Activated CD4-positive, alpha-beta T cell treated with anti-CD3 and anti-CD28 coated beads, Interleukin-2, amount 10 ng/mL, durations not matched to agents 7 days and 5 days (primary cell): Measurements from ENCODE around the gene TRIM44. TPM values are rescaled to one million over a fixed set of nuclear protein-coding genes. Genes with fewer than 3 reads are reported as not detected.

Experiments
- CTCF ChIA-PET: fragments of 350-600 bp; sonication (Branson Sonifier 250); formaldehyde crosslinking; loops from one replicate; lab custom pipeline; 2021; ENCODE audit warnings: antibody characterized with exemption; lab: Charles Lee
- POLR2A ChIA-PET: fragments of 350-600 bp; sonication (Branson Sonifier 250); formaldehyde crosslinking; loops from one replicate; lab custom pipeline; 2021; ENCODE audit warnings: antibody characterized with exemption; lab: Charles Lee
- DNase-seq: peaks from one replicate; pipeline ENCODE4 v3.0.0-alpha.2; 2020
- H3K27ac Mint-ChIP-seq: one replicate; pipeline ENCODE4 v1.8.0; 2021; ENCODE audit warnings: mild to moderate bottlenecking, moderate library complexity, mixed read lengths
- H3K27me3 Mint-ChIP-seq: one replicate; pipeline ENCODE4 v1.8.0; 2021; ENCODE audit warnings: mixed read lengths
- H3K36me3 Mint-ChIP-seq: one replicate; pipeline ENCODE4 v1.8.0; 2021; ENCODE audit warnings: low read depth, mixed read lengths
- H3K4me1 Mint-ChIP-seq: one replicate; pipeline ENCODE4 v1.8.0; 2021; ENCODE audit warnings: mixed read lengths
- H3K4me3 Mint-ChIP-seq: one replicate; pipeline ENCODE4 v1.8.0; 2021; ENCODE audit warnings: mild to moderate bottlenecking, moderate library complexity, mixed read lengths
- H3K9me3 Mint-ChIP-seq: one replicate; pipeline ENCODE4 v1.8.0; 2021; ENCODE audit warnings: mixed read lengths
- total RNA-seq, 2 experiments: library from RNA; stranded (reverse); gene quantifications; one replicate each; pipeline ENCODE4 v1.2.3, GENCODE V29; 2021

TRIM44 gene
- total RNA-seq, 2 experiments from 2014 or later, result 34.9 to 42.6 TPM

DNA sequence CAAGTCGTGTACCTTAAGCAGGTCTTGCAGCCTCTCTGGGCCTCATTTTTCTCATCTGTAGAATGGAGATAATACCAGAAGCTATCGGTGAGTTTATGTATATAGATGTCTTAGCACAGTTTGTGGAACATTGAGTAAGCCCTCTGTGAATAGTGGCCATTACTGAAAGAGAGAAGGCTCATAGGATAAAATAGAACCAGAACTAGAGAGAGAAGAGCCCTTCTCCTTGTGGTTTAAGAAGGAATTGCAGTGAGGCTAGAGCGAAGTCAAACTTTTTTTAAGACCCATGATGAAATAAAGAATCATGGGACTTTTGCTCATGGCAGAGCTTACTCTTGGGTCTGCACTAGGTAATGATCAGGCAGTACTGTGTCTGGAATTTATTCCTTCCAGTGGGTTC is 137.1 kb downstream of the TRIM44 start:
- CTCF ChIA-PET, result no interaction called here

DNA sequence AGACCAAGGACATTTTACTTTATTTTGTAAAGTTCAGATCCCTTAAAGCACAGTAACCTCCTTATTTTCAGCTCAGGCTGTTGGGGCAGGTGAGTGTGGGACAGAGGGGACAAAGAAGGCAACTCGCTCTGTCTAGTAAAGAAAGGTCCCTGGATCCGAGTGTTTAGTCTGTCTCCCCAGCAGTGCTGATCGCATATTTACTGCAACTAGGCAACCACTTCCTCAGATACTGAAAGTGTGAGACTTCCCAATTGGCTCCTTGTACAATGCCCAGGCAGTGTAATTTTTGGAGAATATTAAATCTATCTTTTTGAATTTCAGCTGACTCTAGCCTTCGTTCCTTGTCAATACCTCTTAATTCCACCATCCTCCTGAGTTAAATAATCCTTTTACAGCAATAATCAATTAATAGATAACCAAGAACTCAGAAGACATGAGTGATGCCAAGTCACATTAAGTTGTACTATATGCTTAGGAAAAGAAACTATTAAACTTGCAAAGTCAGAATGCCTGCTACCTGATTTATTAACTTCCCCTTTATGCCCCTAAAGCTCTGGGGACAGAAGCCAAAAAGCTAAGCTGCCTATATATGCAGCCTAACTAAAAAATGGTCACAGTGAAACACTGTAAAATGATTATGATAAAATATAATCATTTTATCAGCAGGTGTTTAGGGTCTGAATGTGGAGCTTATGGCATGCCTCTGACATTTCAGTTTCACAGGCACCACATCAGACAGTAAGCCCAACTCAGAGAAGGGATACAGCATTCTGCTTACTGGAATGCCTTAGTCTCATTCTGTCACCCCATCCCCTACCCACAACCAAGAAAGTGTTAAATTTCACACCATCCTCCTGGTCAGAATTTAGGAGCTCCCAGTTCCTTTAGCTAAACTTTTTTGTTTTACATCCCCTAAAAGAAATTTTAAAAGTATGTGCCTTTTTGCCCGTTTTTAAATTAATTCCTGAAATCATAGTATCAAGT is 138.7 kb downstream of the TRIM44 start:
- Mint-ChIP-seq H3K27ac (no peak overlapping the region), H3K27me3 (no peaks in the 10 kb centered on the region), H3K4me1 (peaks cover 12% of the 10 kb centered on the region), H3K36me3 (peaks cover 5% of the 10 kb centered on the region), H3K9me3 (no peaks in the 10 kb centered on the region), H3K4me3 (no peak overlapping the region)
- ChIA-PET POLR2A (no interaction called here), CTCF (interaction anchor here (2.0 kb wide), 1 partner anchor 21 kb away, joined by 6 read pairs; no protein-coding TSS in a partner anchor)
- DNase-seq, result no peak

More for the DNA sequence above, 137.1 kb downstream of the TRIM44 start:
- Mint-ChIP-seq H3K27me3 (no peaks in the 10 kb centered on the region), H3K4me3 (no peak overlapping the region), H3K36me3 (peaks cover 5% of the 10 kb centered on the region), H3K27ac (no peak overlapping the region), H3K9me3 (no peaks in the 10 kb centered on the region), H3K4me1 (peaks cover 12% of the 10 kb centered on the region)
- POLR2A ChIA-PET, result no interaction called here
- no peak for DNase-seq

- Mint-ChIP-seq H3K4me1 (peaks cover 12% of the 10 kb centered on the region), H3K36me3 (peaks cover 5% of the 10 kb centered on the region), H3K27me3 (no peaks in the 10 kb centered on the region), H3K27ac (no peak overlapping the region), H3K4me3 (no peak overlapping the region), H3K9me3 (no peaks in the 10 kb centered on the region)
- DNase-seq, result no peak
- ChIA-PET CTCF (interaction anchor here (1.0 kb wide), 1 partner anchor 20 kb away, joined by 3 read pairs; no protein-coding TSS in a partner anchor), POLR2A (no interaction called here)
Measured at GRCh38 chr11:35802221-35802620, 139.6 kb downstream of the TRIM44 start.

DNA sequence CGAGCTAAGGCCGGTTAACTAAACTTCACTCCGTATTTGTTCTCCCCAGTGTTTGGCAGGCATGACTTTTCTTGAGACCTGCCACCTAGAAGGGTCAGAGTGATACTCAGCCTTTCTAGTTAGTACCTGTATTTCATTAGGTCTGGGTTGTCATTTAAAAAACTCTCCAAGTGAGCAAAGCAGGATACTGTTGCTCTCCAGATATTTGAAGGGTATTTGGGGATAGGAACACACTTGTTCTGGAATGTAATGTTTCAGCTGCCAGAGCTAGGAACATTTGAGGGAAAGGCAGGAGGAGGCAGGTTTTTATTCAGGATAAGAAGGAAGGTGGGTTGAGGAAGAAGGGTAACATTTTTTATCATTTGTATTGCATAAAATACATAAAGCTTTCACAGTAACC is 140.1 kb downstream of the TRIM44 start:
- H3K4me3 Mint-ChIP-seq, result no peak overlapping the region
- peaks cover 5% of the 10 kb centered on the region for H3K36me3 Mint-ChIP-seq
- no peaks in the 10 kb centered on the region for H3K27me3 Mint-ChIP-seq
- no peak overlapping the region for H3K27ac Mint-ChIP-seq
- no peaks in the 10 kb centered on the region for H3K9me3 Mint-ChIP-seq
- DNase-seq, result no peak
- peaks cover 12% of the 10 kb centered on the region for H3K4me1 Mint-ChIP-seq
- ChIA-PET CTCF (interaction anchor here (1.0 kb wide), 1 partner anchor 19 kb away, joined by 3 read pairs; no protein-coding TSS in a partner anchor), POLR2A (no interaction called here)

DNA sequence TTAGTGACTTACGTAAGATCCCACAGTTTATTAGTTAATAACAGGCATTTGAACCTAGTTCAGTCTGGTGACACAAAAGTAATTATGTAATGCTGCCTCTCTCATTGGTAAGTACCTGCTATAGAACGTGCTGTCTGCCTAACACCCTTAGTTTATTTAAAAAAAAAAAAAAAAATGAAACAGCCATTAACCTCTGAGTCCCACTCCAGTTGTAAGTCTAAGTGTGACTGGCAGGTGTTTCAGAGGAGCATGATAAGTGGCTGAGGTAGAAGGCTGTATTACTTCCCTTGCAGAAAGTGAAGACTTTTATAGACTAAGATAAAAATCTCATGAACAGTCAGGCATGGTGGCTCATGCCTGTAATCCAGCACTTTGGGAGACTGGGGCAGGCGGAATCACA is 140.5 kb downstream of the TRIM44 start:
- CTCF ChIA-PET, result interaction anchor here (1.0 kb wide), 2 partner anchors 19 kb away, joined by 3 to 5 read pairs; no protein-coding TSS in a partner anchor

DNA sequence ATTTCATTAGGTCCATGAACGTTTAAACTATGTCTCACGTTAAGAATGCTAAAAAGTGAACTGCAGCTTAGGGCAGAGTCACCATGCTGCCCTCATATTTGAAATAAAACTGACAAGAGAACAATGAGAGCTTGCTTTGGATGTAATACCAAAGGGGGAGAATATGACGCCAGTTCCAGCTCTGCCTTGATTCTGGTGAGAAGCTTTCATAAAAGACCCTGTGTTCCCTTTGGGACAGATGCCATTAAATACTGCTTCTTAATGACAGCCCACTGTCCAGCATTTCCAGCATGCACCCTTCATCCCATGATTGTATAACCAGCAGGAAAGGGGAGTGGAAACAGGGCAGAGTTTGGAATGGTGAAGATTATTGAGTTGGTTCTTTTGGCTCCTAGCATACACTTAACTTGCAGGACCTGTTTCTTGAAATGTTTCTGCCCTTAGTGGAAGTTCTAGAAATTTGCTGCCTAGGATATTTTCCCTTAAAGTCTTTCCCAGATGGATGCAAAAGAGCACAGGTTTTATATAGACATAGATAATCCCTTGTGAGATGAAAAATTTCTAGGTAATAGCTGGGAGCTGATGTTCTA is 142.0 kb downstream of the TRIM44 start:
- CTCF ChIA-PET, result no interaction called here
- no peak overlapping the region for H3K27ac Mint-ChIP-seq
- POLR2A ChIA-PET, result no interaction called here
- peaks cover 5% of the 10 kb centered on the region for H3K36me3 Mint-ChIP-seq
- no peak overlapping the region for H3K4me3 Mint-ChIP-seq
- H3K9me3 Mint-ChIP-seq, result no peaks in the 10 kb centered on the region
- no peak for DNase-seq
- no peaks in the 10 kb centered on the region for H3K27me3 Mint-ChIP-seq
- H3K4me1 Mint-ChIP-seq, result peaks cover 12% of the 10 kb centered on the region

More for the DNA sequence above, 140.5 kb downstream of the TRIM44 start:
- POLR2A ChIA-PET, result no interaction called here
- Mint-ChIP-seq H3K9me3 (no peaks in the 10 kb centered on the region), H3K4me3 (no peak overlapping the region), H3K27me3 (no peaks in the 10 kb centered on the region), H3K4me1 (peaks cover 12% of the 10 kb centered on the region), H3K27ac (no peak overlapping the region), H3K36me3 (peaks cover 5% of the 10 kb centered on the region)
- no peak for DNase-seq

- POLR2A ChIA-PET, result no interaction called here
- CTCF ChIA-PET, result interaction anchor here (1.4 kb wide), 1 partner anchor 12 kb away, joined by 3 read pairs; no protein-coding TSS in a partner anchor
- Mint-ChIP-seq H3K4me3 (no peak overlapping the region), H3K27ac (no peak overlapping the region), H3K4me1 (no peaks in the 10 kb centered on the region), H3K27me3 (no peaks in the 10 kb centered on the region), H3K9me3 (no peaks in the 10 kb centered on the region), H3K36me3 (peaks cover 1% of the 10 kb centered on the region)
- DNase-seq, result no peak
Measured at GRCh38 chr11:35809561-35809960, 147.0 kb downstream of the TRIM44 start.

- peaks cover 1% of the 10 kb centered on the region for H3K36me3 Mint-ChIP-seq
- POLR2A ChIA-PET, result no interaction called here
- no peaks in the 10 kb centered on the region for H3K9me3 Mint-ChIP-seq
- CTCF ChIA-PET, result interaction anchor here (1.4 kb wide), 1 partner anchor 12 kb away, joined by 3 read pairs; no protein-coding TSS in a partner anchor
- no peak overlapping the region for H3K4me3 Mint-ChIP-seq
- DNase-seq, result no peak
- no peaks in the 10 kb centered on the region for H3K4me1 Mint-ChIP-seq
- no peaks in the 10 kb centered on the region for H3K27me3 Mint-ChIP-seq
- H3K27ac Mint-ChIP-seq, result no peak overlapping the region
Measured at GRCh38 chr11:35810045-35810645, 147.6 kb downstream of the TRIM44 start.

DNA sequence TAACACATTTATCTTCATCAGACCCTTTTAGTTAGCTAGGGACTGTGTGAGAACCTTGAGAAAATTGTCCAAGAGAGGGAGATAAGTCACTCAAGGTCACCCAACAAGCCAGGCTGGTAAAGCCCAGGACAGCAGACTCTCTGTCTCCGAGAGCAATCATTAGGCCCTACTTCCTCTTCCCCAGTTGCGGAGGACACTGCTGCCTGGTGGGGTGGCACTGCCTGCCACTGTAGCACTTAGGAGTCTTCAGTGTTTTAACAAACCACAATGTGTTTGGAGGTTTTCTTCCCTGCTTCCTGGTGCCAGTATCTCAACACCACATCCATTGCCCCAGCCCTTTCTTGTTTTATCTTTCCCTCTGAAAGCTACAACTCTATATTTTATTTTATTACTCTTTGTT is 149.2 kb downstream of the TRIM44 start:
- Mint-ChIP-seq H3K27ac (no peak overlapping the region), H3K9me3 (no peaks in the 10 kb centered on the region), H3K36me3 (peaks cover 1% of the 10 kb centered on the region), H3K27me3 (no peaks in the 10 kb centered on the region), H3K4me1 (no peaks in the 10 kb centered on the region), H3K4me3 (no peak overlapping the region)
- DNase-seq, result no peak
- POLR2A ChIA-PET, result no interaction called here
- CTCF ChIA-PET, result interaction anchor here (1.4 kb wide), 1 partner anchor 10 kb away, joined by 3 read pairs; no protein-coding TSS in a partner anchor

GRCh38 chr11:35812828-35813227 is 150.3 kb downstream of the TRIM44 start:
- Mint-ChIP-seq H3K27ac (no peak overlapping the region), H3K36me3 (peaks cover 1% of the 10 kb centered on the region), H3K4me1 (no peaks in the 10 kb centered on the region), H3K27me3 (no peaks in the 10 kb centered on the region), H3K9me3 (no peaks in the 10 kb centered on the region), H3K4me3 (no peak overlapping the region)
- ChIA-PET POLR2A (no interaction called here), CTCF (interaction anchor here (1.4 kb wide), 1 partner anchor 9 kb away, joined by 3 read pairs; no protein-coding TSS in a partner anchor)
- no peak for DNase-seq

GRCh38 chr11:35814081-35814695 is 151.6 kb downstream of the TRIM44 start:
- H3K9me3 Mint-ChIP-seq, result no peaks in the 10 kb centered on the region
- CTCF ChIA-PET, result no interaction called here
- no peak for DNase-seq
- POLR2A ChIA-PET, result no interaction called here
- H3K4me1 Mint-ChIP-seq, result no peaks in the 10 kb centered on the region
- H3K4me3 Mint-ChIP-seq, result no peak overlapping the region
- H3K27me3 Mint-ChIP-seq, result no peaks in the 10 kb centered on the region
- H3K27ac Mint-ChIP-seq, result no peak overlapping the region
- H3K36me3 Mint-ChIP-seq, result peaks cover 1% of the 10 kb centered on the region

DNA sequence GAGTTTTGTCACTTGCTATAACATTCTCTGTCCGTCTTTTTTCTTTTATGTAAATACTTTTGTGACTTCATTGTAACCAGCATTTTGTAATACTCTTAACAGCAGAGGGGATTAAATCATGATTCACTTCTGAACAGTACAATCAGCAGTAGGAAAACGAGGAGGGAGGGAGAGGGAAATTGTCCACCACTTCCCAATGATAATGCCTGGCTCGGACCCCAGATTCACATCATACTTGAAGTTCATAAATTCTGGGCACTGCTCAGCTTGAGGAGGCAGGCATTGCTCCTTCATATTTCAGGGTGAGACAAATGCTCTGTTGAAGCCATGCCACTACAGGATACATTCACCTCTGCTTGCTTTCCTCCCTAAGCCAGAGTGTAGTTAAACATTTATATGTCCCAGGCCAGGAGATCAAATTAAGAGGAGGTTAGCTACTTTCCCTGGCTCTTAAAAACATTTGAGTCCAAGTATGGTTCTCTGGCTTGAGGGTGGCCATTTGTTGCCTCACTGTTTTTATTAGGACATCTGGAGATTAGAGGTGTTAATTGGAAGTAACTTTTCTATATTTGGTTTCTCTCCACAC is 152.2 kb downstream of the TRIM44 start:
- DNase-seq, result no peak
- Mint-ChIP-seq H3K4me3 (no peak overlapping the region), H3K27ac (no peak overlapping the region), H3K9me3 (no peaks in the 10 kb centered on the region), H3K4me1 (no peaks in the 10 kb centered on the region), H3K27me3 (no peaks in the 10 kb centered on the region), H3K36me3 (peaks cover 1% of the 10 kb centered on the region)
- POLR2A ChIA-PET, result no interaction called here
- CTCF ChIA-PET, result interaction anchor here (0.6 kb wide), 1 partner anchor 678 kb away, joined by 3 read pairs; no protein-coding TSS in a partner anchor
